HEK293T (cell line): Measurements from ENCODE around the gene CTNNBL1.

ENCODE experiments used
- BHLHE40 ChIP-seq: fragments of 450-650 bp; IDR thresholded peaks from 2 replicates; pipeline ENCODE4 v1.6.1; 2016; ENCODE audit warnings: mild to moderate bottlenecking, moderate library complexity, borderline replicate concordance
- CTBP1 ChIP-seq: fragments of 450-650 bp; IDR thresholded peaks from 2 replicates; pipeline ENCODE4 v1.6.1; 2016; ENCODE audit warnings: borderline replicate concordance
- FOXK2 ChIP-seq: fragments of 450-650 bp; IDR thresholded peaks from 2 replicates; pipeline ENCODE4 v1.6.1; 2016; ENCODE audit warnings: mild to moderate bottlenecking
- FOXM1 ChIP-seq: fragments of 450-650 bp; IDR thresholded peaks from 2 replicates; pipeline ENCODE4 v1.6.1; 2017; ENCODE audit warnings: mild to moderate bottlenecking, borderline replicate concordance
- L3MBTL2 ChIP-seq: fragments of 450-650 bp; conservative IDR thresholded peaks from 2 replicates; pipeline ENCODE4 v1.6.1; 2016; ENCODE audit warnings: mild to moderate bottlenecking
- SP1 ChIP-seq: fragments of 450-650 bp; IDR thresholded peaks from 2 replicates; pipeline ENCODE4 v1.6.1; 2017
- SUZ12 ChIP-seq: fragments of 450-650 bp; IDR thresholded peaks from 2 replicates; pipeline ENCODE4 v1.6.1; 2016; ENCODE audit warnings: mild to moderate bottlenecking
- TARDBP ChIP-seq: fragments of 450-650 bp; IDR thresholded peaks from 2 replicates; pipeline ENCODE4 v1.6.1; 2016
- TF ChIP-seq, protein P1 (sequence below): fragments of 450-650 bp; IDR thresholded peaks from 2 replicates; pipeline ENCODE4 v1.6.1; 2016

DNA sequence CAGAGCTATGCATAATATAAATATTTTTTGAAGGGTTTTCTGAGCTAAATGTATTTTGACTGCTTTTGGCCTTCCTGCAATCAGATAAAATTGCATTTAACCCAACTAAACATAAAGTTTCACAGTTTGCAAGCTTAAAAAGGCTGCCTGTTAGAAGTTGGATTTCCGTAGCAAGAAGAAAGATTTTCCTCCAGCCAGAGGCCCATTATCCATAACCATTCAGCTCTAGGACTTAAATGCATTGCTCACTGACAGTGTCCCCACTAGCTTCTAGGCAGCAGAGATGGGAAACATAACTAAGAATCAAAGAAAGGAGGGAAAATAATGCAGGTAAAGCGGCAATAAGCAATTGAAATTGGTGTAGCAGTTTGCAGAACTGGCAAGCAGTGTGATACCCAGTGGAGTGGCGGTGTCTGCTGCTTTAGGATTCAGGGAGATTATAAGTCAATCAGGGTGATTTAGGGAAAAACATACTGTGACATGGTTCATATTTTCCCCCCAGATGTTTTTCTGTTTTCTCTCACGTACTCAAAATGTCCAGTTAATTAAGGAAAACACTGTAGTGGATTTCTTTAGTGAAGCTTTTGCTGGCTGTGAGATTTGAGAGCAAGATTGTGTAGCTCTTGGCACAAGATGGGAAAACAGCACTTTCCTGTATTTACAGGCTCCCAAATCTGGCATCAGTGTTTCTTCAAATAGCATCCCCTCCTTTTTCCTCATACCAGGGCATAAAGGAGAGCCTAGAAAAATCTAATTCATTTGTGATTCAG is 69.1 kb downstream of the CTNNBL1 start:
- TF ChIP-seq, protein P1, sequence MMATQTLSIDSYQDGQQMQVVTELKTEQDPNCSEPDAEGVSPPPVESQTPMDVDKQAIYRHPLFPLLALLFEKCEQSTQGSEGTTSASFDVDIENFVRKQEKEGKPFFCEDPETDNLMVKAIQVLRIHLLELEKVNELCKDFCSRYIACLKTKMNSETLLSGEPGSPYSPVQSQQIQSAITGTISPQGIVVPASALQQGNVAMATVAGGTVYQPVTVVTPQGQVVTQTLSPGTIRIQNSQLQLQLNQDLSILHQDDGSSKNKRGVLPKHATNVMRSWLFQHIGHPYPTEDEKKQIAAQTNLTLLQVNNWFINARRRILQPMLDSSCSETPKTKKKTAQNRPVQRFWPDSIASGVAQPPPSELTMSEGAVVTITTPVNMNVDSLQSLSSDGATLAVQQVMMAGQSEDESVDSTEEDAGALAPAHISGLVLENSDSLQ, result no peak
- TF ChIP-seq SP1 (no peak), CTBP1 (no peak), FOXK2 (no peak), TARDBP (no peak), FOXM1 (no peak), L3MBTL2 (no peak), SUZ12 (no peak), BHLHE40 (no peak)
